Mesenchymal stem cell (in vitro differentiated cells and primary cell): ENCODE data around the gene USP25.
A peak's percentile ranks its signal among the peaks of the same experiment; 100 is the strongest.

Experiments used
- DNase-seq: peaks from one replicate; pipeline ENCODE4 v3.0.0-alpha.2; 2013
- H2AFZ ChIP-seq: one replicate; pipeline ENCODE4 v1.6.1; 2013; ENCODE audit warnings: low read depth, mild to moderate bottlenecking, control low read depth, inconsistent platforms, low read length, moderate library complexity
- H2AK5ac ChIP-seq: 2 replicates; pipeline ENCODE4 v1.6.1; 2013; ENCODE audit warnings: low read length, moderate library complexity, mild to moderate bottlenecking, inconsistent platforms; ENCODE audit not compliant: severe bottlenecking
- H2BK120ac ChIP-seq: one replicate; pipeline ENCODE4 v1.6.1; 2013; ENCODE audit warnings: low read depth, mild to moderate bottlenecking, inconsistent platforms, low read length, moderate library complexity
- H2BK12ac ChIP-seq, 2 experiments: one replicate each; pipeline ENCODE4 v1.6.1; 2013; ENCODE audit warnings: inconsistent platforms in 2 of 2, low read length in 2 of 2, mild to moderate bottlenecking in 2 of 2, moderate library complexity in 2 of 2, control low read depth in 1 of 2
- H2BK15ac ChIP-seq: one replicate; pipeline ENCODE4 v1.6.1; 2013; ENCODE audit warnings: mild to moderate bottlenecking, low read depth, inconsistent platforms; ENCODE audit not compliant: poor library complexity, severe bottlenecking
- H2BK5ac ChIP-seq: 2 replicates; pipeline ENCODE4 v1.6.1; 2013; ENCODE audit warnings: low read depth, mild to moderate bottlenecking, low read length, control low read depth, inconsistent platforms; ENCODE audit not compliant: poor library complexity, severe bottlenecking
- H3K14ac ChIP-seq, 2 experiments: one replicate each; pipeline ENCODE4 v1.6.1; 2013; ENCODE audit warnings: inconsistent platforms in 2 of 2, low read length in 2 of 2, control low read depth in 1 of 2, mild to moderate bottlenecking in 1 of 2, moderate library complexity in 1 of 2
- H3K18ac ChIP-seq, 2 experiments: one replicate each; pipeline ENCODE4 v1.6.1; 2013; ENCODE audit warnings: inconsistent platforms in 2 of 2, low read length in 2 of 2, control low read depth in 1 of 2, low read depth in 1 of 2, mild to moderate bottlenecking in 1 of 2
- H3K23ac ChIP-seq, 2 experiments: one replicate each; pipeline ENCODE4 v1.6.1; 2013; ENCODE audit warnings: inconsistent platforms in 2 of 2, low read length in 2 of 2, mild to moderate bottlenecking in 2 of 2, moderate library complexity in 2 of 2, control low read depth in 1 of 2
- H3K27ac ChIP-seq: 2 replicates; pipeline ENCODE4 v1.5.1; 2013; ENCODE audit warnings: mild to moderate bottlenecking, moderate library complexity, low read length, control low read depth, inconsistent platforms; ENCODE audit not compliant: poor library complexity, severe bottlenecking
- H3K27me3 ChIP-seq, 2 experiments: 2 replicates each; pipeline versions ENCODE4 v1.6.1 to v1.7.0; 2013; ENCODE audit warnings: low read length in 2 of 2, mild to moderate bottlenecking in 2 of 2, moderate library complexity in 2 of 2, control low read depth in 1 of 2, inconsistent platforms in 1 of 2; ENCODE audit not compliant: control insufficient read depth in 1 of 2, insufficient read depth in 1 of 2
- H3K36me3 ChIP-seq, 2 experiments: 2 replicates each; pipeline versions ENCODE4 v1.6.1 to v1.7.0; 2013; ENCODE audit warnings: low read length in 2 of 2, control low read depth in 1 of 2, inconsistent platforms in 1 of 2, low read depth in 1 of 2, mild to moderate bottlenecking in 1 of 2; ENCODE audit not compliant: insufficient read depth in 2 of 2, control insufficient read depth in 1 of 2
- H3K4ac ChIP-seq, 2 experiments: one replicate each; pipeline ENCODE4 v1.6.1; 2013; ENCODE audit warnings: inconsistent platforms in 2 of 2, low read length in 2 of 2, mild to moderate bottlenecking in 2 of 2, moderate library complexity in 2 of 2, control low read depth in 1 of 2, low read depth in 1 of 2
- H3K4me1 ChIP-seq: 2 replicates; pipeline ENCODE4 v1.6.1; 2013; ENCODE audit warnings: low read depth, low read length, control low read depth; ENCODE audit not compliant: control insufficient read depth, insufficient read depth
- H3K4me2 ChIP-seq: 2 replicates; pipeline ENCODE4 v1.6.1; 2013; ENCODE audit warnings: low read length, mild to moderate bottlenecking, inconsistent platforms; ENCODE audit not compliant: poor library complexity, severe bottlenecking
- H3K4me3 ChIP-seq, 2 experiments: 2 replicates each; pipeline versions ENCODE4 v1.5.1 to v1.7.0; 2013; ENCODE audit warnings: low read length in 2 of 2, mild to moderate bottlenecking in 2 of 2, control low read depth in 1 of 2, low read depth in 1 of 2; ENCODE audit not compliant: insufficient read depth in 1 of 2
- H3K79me1 ChIP-seq: replicated peaks from 2 replicates; pipeline ENCODE4 v1.6.1; 2013; ENCODE audit warnings: mild to moderate bottlenecking, control low read depth, low read length, inconsistent platforms; ENCODE audit not compliant: poor library complexity, severe bottlenecking
- H3K9ac ChIP-seq: 2 replicates; pipeline ENCODE4 v1.7.0; 2013; ENCODE audit warnings: mild to moderate bottlenecking, low read length, moderate library complexity
- H3K9me3 ChIP-seq: 2 replicates; pipeline ENCODE4 v1.7.0; 2013; ENCODE audit warnings: mild to moderate bottlenecking, low read length; ENCODE audit not compliant: control insufficient read depth
- H4K8ac ChIP-seq: one replicate; pipeline ENCODE4 v1.6.1; 2013; ENCODE audit warnings: inconsistent platforms, mild to moderate bottlenecking, low read length, moderate library complexity
- H4K91ac ChIP-seq: one replicate; pipeline ENCODE4 v1.6.1; 2013; ENCODE audit warnings: mild to moderate bottlenecking, low read length, inconsistent platforms
- WGBS: methylation state at CpG from one replicate; pipeline ENCODE4 v1.1.7; 2013; ENCODE audit warnings: mixed read lengths; 5-methylcytosine and 5-hydroxymethylcytosine counted together

The USP25 gene

DNA sequence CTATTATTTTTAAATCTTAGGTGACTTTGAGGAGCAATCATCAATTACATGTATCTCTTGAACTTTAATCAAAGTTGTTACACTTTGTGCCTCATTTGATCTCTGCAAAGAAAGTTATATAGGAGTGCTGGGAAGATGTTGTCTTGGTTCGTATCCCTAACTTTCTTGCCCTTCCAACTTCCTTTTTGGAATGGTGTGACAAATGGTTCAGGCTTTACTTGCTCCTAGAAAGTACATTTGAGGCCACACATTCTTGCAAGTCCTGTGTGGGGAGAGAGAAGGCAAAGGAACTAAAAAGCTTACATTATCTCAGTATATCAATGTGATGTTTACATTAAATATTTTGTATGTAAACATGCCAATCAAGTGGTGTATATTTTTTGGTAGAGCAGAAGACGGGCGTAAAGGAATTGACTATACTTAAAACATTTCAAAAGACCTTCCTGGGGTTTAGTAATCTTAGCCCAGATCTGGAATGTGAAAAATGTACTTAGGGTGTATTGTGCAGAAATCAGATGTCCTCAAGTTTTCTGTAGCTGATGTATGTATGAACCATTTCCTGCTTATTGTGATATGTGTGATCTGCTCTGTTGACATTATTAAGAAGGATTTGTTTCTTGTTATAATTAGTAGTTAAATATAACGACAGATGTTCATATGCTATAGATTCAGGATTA is 59.2 kb downstream of the USP25 start:
- Histone ChIP-seq H3K4me2 (no peak overlapping the region), H3K4ac (no peak overlapping the region), H3K4me1 (no peaks in the 10 kb centered on the region), H2AK5ac (no peak overlapping the region), H3K14ac (no peak overlapping the region), H2BK5ac (no peak overlapping the region), H3K27ac (peak overlapping the region; percentile 9), H4K8ac (no peak overlapping the region), H3K4me3 (no peak overlapping the region), H3K9me3 (no peaks in the 10 kb centered on the region), H3K79me1 (peaks cover 7% of the 10 kb centered on the region), H3K27me3 (no peaks in the 10 kb centered on the region), H2AFZ (no peak overlapping the region), H4K91ac (no peak overlapping the region), H3K18ac (no peak overlapping the region), H2BK120ac (no peak overlapping the region), H3K36me3 (peaks cover 0 to 9% of the 10 kb centered on the region in 2 experiments), H3K9ac (no peak overlapping the region), H2BK12ac (no peak overlapping the region), H3K23ac (no peak overlapping the region), H2BK15ac (no peak overlapping the region)
- 0% methylated on average over 3 of the region's 4 CpGs for WGBS
- peak; percentile 66 for DNase-seq

- H2AFZ ChIP-seq: no peak overlapping the region
- no peak for DNase-seq
- no peak overlapping the region for H2BK12ac ChIP-seq
Observed at GRCh38 chr21:15793109-15793508, 63.3 kb downstream of the USP25 start.

GRCh38 chr21:15793550-15794235 is 63.9 kb downstream of the USP25 start:
- H3K9ac ChIP-seq: no peak overlapping the region
- H3K23ac ChIP-seq: no peak overlapping the region
- no peak overlapping the region for H4K91ac ChIP-seq
- WGBS: no CpG with 5 or more reads among the region's 1 CpG
- H2BK120ac ChIP-seq: no peak overlapping the region
- H2BK5ac ChIP-seq: no peak overlapping the region
- no peak overlapping the region for H2BK15ac ChIP-seq
- no peaks in the 10 kb centered on the region for H3K9me3 ChIP-seq
- no peak overlapping the region for H3K4me3 ChIP-seq
- peaks cover 8% of the 10 kb centered on the region for H3K79me1 ChIP-seq
- H3K4me2 ChIP-seq: no peak overlapping the region
- H3K36me3 ChIP-seq: peaks cover 0 to 9% of the 10 kb centered on the region in 2 experiments
- H3K18ac ChIP-seq: no peak overlapping the region
- no peak overlapping the region for H4K8ac ChIP-seq
- H3K4me1 ChIP-seq: no peaks in the 10 kb centered on the region
- no peak overlapping the region for H3K27ac ChIP-seq
- no peak overlapping the region for H3K14ac ChIP-seq
- H2AFZ ChIP-seq: no peak overlapping the region
- H2AK5ac ChIP-seq: no peak overlapping the region
- no peaks in the 10 kb centered on the region for H3K27me3 ChIP-seq
- H3K4ac ChIP-seq: no peak overlapping the region
- no peak overlapping the region for H2BK12ac ChIP-seq
- DNase-seq: no peak

More at GRCh38 chr21:15793109-15793508, 63.3 kb downstream of the USP25 start:
- no peak overlapping the region for H3K4me3 ChIP-seq
- no peak overlapping the region for H3K18ac ChIP-seq
- no peak overlapping the region for H3K4me2 ChIP-seq
- H3K79me1 ChIP-seq: peaks cover 8% of the 10 kb centered on the region
- H4K91ac ChIP-seq: no peak overlapping the region
- H2AK5ac ChIP-seq: no peak overlapping the region
- H3K9me3 ChIP-seq: no peaks in the 10 kb centered on the region
- no peak overlapping the region for H2BK15ac ChIP-seq
- H4K8ac ChIP-seq: no peak overlapping the region
- H3K36me3 ChIP-seq: peaks cover 0 to 9% of the 10 kb centered on the region in 2 experiments
- H3K14ac ChIP-seq: no peak overlapping the region
- H3K9ac ChIP-seq: no peak overlapping the region
- no peak overlapping the region for H3K4ac ChIP-seq
- no peak overlapping the region for H3K27ac ChIP-seq
- no peak overlapping the region for H2BK120ac ChIP-seq
- no peak overlapping the region for H2BK5ac ChIP-seq
- H3K4me1 ChIP-seq: no peaks in the 10 kb centered on the region
- H3K23ac ChIP-seq: no peak overlapping the region
- H3K27me3 ChIP-seq: no peaks in the 10 kb centered on the region

GRCh38 chr21:15794277-15794912 is 64.6 kb downstream of the USP25 start:
- H2BK5ac ChIP-seq: no peak overlapping the region
- no peak overlapping the region for H3K4me3 ChIP-seq
- DNase-seq: no peak
- H3K27ac ChIP-seq: no peak overlapping the region
- no peak overlapping the region for H3K4me2 ChIP-seq
- H2BK12ac ChIP-seq: no peak overlapping the region
- no peak overlapping the region for H3K23ac ChIP-seq
- peaks cover 8% of the 10 kb centered on the region for H3K79me1 ChIP-seq
- WGBS: 90% methylated on average over 1 of the region's 2 CpGs
- H3K18ac ChIP-seq: no peak overlapping the region
- H3K14ac ChIP-seq: no peak overlapping the region
- no peak overlapping the region for H2BK15ac ChIP-seq
- H3K9me3 ChIP-seq: no peaks in the 10 kb centered on the region
- no peaks in the 10 kb centered on the region for H3K27me3 ChIP-seq
- H4K91ac ChIP-seq: no peak overlapping the region
- H4K8ac ChIP-seq: no peak overlapping the region
- no peak overlapping the region for H3K9ac ChIP-seq
- H3K4me1 ChIP-seq: no peaks in the 10 kb centered on the region
- H2AFZ ChIP-seq: no peak overlapping the region
- peaks cover 0 to 9% of the 10 kb centered on the region in 2 experiments for H3K36me3 ChIP-seq
- H3K4ac ChIP-seq: no peak overlapping the region
- no peak overlapping the region for H2BK120ac ChIP-seq
- no peak overlapping the region for H2AK5ac ChIP-seq
